Vagina (tissue), 2 donors: Measurements from ENCODE around the gene CCNT2. TPM values are rescaled to one million over a fixed set of nuclear protein-coding genes. Genes with fewer than 3 reads are reported as not detected.

ENCODE experiments used
- DNase-seq, 2 donors: peaks; one replicate each; pipeline ENCODE4 v3.0.0-alpha.2; 2017; ENCODE audit errors: extremely low spot score in 2 of 2
- H3K27ac ChIP-seq: fragments of 200-600 bp; sonication (generic); one replicate; pipeline ENCODE4 v1.5.1; 2019
- H3K27me3 ChIP-seq: fragments of 200-600 bp; sonication (generic); one replicate; pipeline ENCODE4 v1.5.1; 2019
- H3K36me3 ChIP-seq, 2 donors: fragments of 200-600 bp; sonication (generic); one replicate each; pipeline ENCODE4 v1.5.1; 2017 to 2019
- H3K4me1 ChIP-seq: fragments of 200-600 bp; sonication (generic); one replicate; pipeline ENCODE4 v1.5.1; 2019
- H3K4me3 ChIP-seq, 2 donors: fragments of 200-600 bp; sonication (generic); 1 replicate in 1 of 2; 2 replicates in 1 of 2; pipeline ENCODE4 v1.5.1; 2016 to 2019
- H3K9me3 ChIP-seq: fragments of 200-600 bp; sonication (generic); one replicate; pipeline ENCODE4 v1.5.1; 2019
- CTCF ChIP-seq, 3 experiments: fragments of 450-650 bp in 2 of 3; fragments of 200-600 bp in 1 of 3; sonication (generic) in 1 of 3; IDR thresholded peaks; one replicate each; pipeline ENCODE4 v1.5.1; 2017 to 2019; ENCODE audit warnings: antibody characterized with exemption in 3 of 3, mild to moderate bottlenecking in 2 of 3, moderate library complexity in 2 of 3
- POLR2A ChIP-seq, 2 donors: fragments of 450-650 bp; IDR thresholded peaks; one replicate each; pipeline ENCODE4 v1.6.1; 2017; ENCODE audit warnings: antibody characterized with exemption in 2 of 2, mild to moderate bottlenecking in 2 of 2, moderate library complexity in 2 of 2
- POLR2AphosphoS5 ChIP-seq, 2 donors: sonication (generic); formaldehyde crosslinking; IDR thresholded peaks; one replicate each; pipeline ENCODE4 v1.9.0; 2017; ENCODE audit warnings: antibody characterized with exemption in 2 of 2, mild to moderate bottlenecking in 2 of 2, low read depth in 1 of 2; ENCODE audit not compliant: insufficient read depth in 1 of 2
- intact Hi-C: fragments of 100-400 bp; cut with DNase I; formaldehyde crosslinking; loops from one replicate; pipeline ENCODE4 v1.15.1; 2023
- total RNA-seq: library from RNA; depleted of rRNA; stranded (reverse); fragments of >200 nt; gene quantifications from one replicate; pipeline ENCODE4 v1.2.3, GENCODE V29; 2016

Gene CCNT2
- total RNA-seq, 1 donor from 2014 or later: 34.6 TPM

- H3K4me3 ChIP-seq: peak overlapping the region; percentile 87 to 95
- H3K27ac ChIP-seq: peak overlapping the region; percentile 96
- peaks cover 60% of the 10 kb centered on the region for H3K4me1 ChIP-seq
- peaks cover 0 to 2% of the 10 kb centered on the region in 2 donors for H3K36me3 ChIP-seq
- DNase-seq: no peak
- H3K9me3 ChIP-seq: no peaks in the 10 kb centered on the region
- no peaks in the 10 kb centered on the region for H3K27me3 ChIP-seq
- no peak for TF ChIP-seq POLR2AphosphoS5 (IDR thresholded peaks at IDR 0.05; ENCODE audit: insufficient read depth in 1 of 2, low read depth in 1 of 2)
- TF ChIP-seq POLR2A (IDR thresholded peaks at IDR 0.05): no peak
- TF ChIP-seq CTCF (IDR thresholded peaks at IDR 0.05): no peak
- intact Hi-C loops: no loop called here
These were observed 954 bp downstream of the CCNT2 start for GRCh38 chr2:134919341-134920210.

GRCh38 chr2:134924912-134925311 lies 6.3 kb downstream of the CCNT2 start:
- no peak overlapping the region for H3K27ac ChIP-seq
- no peaks in the 10 kb centered on the region for H3K9me3 ChIP-seq
- no peaks in the 10 kb centered on the region for H3K27me3 ChIP-seq
- TF ChIP-seq POLR2A (IDR thresholded peaks at IDR 0.05) (no peak), POLR2AphosphoS5 (IDR thresholded peaks at IDR 0.05; ENCODE audit: insufficient read depth in 1 of 2, low read depth in 1 of 2) (no peak), CTCF (IDR thresholded peaks at IDR 0.05) (no peak)
- no peak overlapping the region for H3K4me3 ChIP-seq
- peaks cover 0 to 7% of the 10 kb centered on the region in 2 donors for H3K36me3 ChIP-seq
- peaks cover 90% of the 10 kb centered on the region for H3K4me1 ChIP-seq
- intact Hi-C loops: no loop called here
- no peak for DNase-seq

- Histone ChIP-seq H3K36me3 (peaks cover 0 to 7% of the 10 kb centered on the region in 2 donors), H3K4me1 (peaks cover 76% of the 10 kb centered on the region), H3K27me3 (no peaks in the 10 kb centered on the region), H3K27ac (no peak overlapping the region), H3K9me3 (no peaks in the 10 kb centered on the region), H3K4me3 (no peak overlapping the region)
- no peak for TF ChIP-seq POLR2A (IDR thresholded peaks at IDR 0.05)
- no peak for TF ChIP-seq CTCF (IDR thresholded peaks at IDR 0.05)
- TF ChIP-seq POLR2AphosphoS5 (IDR thresholded peaks at IDR 0.05; ENCODE audit: insufficient read depth in 1 of 2, low read depth in 1 of 2): no peak
- no peak for DNase-seq
- intact Hi-C loops: no loop called here
These were observed 7.8 kb downstream of the CCNT2 start for GRCh38 chr2:134926231-134926931.

GRCh38 chr2:134927195-134927594 lies 8.6 kb downstream of the CCNT2 start:
- no peaks in the 10 kb centered on the region for H3K9me3 ChIP-seq
- H3K36me3 ChIP-seq: peaks cover 0 to 9% of the 10 kb centered on the region in 2 donors
- intact Hi-C loops: no loop called here
- H3K4me3 ChIP-seq: no peak overlapping the region
- H3K27me3 ChIP-seq: no peaks in the 10 kb centered on the region
- no peak overlapping the region for H3K27ac ChIP-seq
- DNase-seq: no peak
- TF ChIP-seq CTCF (IDR thresholded peaks at IDR 0.05): no peak
- TF ChIP-seq POLR2AphosphoS5 (IDR thresholded peaks at IDR 0.05; ENCODE audit: insufficient read depth in 1 of 2, low read depth in 1 of 2): no peak
- no peak for TF ChIP-seq POLR2A (IDR thresholded peaks at IDR 0.05)
- H3K4me1 ChIP-seq: peaks cover 75% of the 10 kb centered on the region
